Thoracic aorta endothelial cell (primary cell): ENCODE results near the gene CAPS. TPM values are rescaled to one million over a fixed set of nuclear protein-coding genes. Genes with fewer than 3 reads are reported as not detected.

Experiments used
- total RNA-seq: library from RNA; depleted of rRNA; stranded (reverse); fragments of >200 nt; gene quantifications from 2 replicates; pipeline ENCODE4 v1.2.3, GENCODE V29; 2012

CAPS gene
- 1.4 and 1.6 TPM in 2 replicates for total RNA-seq

DNA sequence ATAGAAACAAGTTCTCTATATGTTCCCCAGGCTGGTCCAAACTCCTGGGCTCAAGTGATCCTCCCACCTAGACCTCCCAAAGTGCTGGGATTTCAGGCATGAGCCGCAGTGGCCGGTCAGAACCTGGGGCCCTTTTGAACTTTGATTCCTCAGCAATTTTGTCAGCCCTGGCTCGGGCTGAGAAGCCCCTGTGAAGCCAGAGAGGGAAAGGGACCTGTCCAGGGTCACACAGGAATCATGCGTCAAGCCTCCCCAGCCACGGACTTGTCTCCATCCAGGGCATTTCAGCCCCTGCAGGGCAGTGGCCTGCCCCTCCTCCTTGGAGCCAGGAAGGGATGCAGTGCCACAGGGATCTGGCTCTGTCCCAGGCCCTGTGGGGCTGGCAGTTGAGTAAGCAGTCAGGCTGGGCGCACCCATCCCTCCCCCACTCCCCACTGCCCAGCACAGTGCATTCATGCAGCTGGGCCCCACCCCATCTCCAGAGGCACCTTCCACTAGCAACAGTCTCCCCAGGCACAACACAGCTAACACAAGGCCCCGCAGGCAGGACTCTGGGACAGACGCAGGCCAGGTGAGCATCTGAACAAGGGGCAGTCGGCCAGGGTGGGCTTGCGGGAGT is at the start of gene CAPS:
Gene CAPS (plus strand): TSS at position 516 of the 619 bp plus-strand sequence. CDS start 153 bp downstream, outside the sequence.

DNA sequence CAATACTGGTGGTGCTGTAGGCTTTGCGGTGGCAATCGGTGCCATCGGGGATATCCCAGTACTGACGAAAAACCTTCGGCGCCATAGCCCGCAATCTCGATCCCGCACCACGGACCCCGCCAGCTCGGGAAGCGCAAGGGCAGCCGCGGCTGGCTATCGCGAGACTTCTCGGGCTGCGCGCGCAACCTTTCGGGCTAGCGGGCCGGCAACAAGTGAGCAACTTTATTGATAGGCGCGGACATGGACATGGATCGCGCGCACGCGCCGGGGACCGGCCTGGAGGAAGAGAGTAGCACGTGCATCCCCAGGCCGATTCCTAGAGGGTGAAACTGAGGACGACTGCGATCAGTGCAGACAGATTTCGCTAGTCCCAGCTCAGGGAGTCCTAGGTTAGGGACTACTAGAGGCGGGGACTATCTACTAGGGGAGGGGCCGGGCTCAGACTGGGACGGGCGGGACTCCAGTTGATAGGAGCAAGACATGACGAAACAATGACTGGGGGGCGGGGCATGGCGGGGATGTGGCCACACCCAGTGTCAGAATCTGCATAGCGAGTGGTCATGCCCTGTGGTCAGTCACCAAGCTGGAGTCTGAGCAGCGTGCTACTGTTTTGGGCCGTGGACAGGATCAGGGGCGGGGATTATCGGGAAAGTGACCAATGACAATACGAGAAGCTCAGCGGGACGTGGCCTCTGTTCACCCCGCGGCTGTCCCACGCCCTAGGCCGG is 10.3 kb upstream of the CAPS start, which contains the start of gene NDUFA11:
Gene NDUFA11 (minus strand): TSS at position 167 of the 728 bp plus-strand sequence. CDS start 82 bp downstream, at position 85.

DNA sequence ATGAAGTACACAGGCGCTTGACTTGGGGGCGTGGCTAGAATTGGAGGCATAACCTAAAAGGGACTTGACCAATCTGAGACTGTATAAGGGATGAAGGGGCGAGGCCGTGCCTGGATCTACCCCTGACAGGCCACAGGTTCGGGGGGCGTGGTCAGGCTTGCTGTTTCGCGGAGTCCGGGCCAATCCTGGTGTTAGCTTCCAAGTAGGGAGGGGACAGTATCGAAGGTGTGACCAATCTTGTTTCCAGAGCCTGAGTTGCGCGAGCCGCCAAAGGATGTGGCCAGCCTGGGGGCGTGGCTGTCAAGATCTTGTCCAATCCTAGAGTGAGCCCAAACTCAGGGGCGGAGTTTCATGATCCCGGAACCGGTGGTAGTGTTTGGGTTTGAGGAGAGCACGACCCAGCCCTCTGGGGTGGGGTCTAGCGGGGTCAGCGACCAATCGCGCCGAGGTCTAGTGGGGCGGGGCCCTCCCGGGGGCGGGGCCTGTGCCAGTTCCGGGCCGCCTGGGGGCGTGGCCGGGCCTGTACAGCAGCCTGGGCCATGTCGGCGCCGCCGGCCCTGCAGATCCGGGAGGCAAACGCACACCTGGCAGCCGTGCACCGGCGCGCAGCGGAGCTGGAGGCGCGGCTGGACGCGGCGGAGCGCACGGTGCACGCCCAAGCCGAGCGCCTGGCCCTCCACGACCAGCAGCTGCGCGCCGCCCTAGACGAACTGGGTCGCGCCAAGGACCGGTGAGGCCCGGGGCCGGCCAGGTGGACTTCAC is 9.5 kb upstream of the CAPS start, which contains the start of gene VMAC:
Gene VMAC (plus strand): TSS at position 521 of the 762 bp plus-strand sequence. CDS start 19 bp downstream, at position 540.

Other genes starting within 250 kb of the CAPS start
- 18.9 and 19.5 TPM in 2 replicates for gene MICOS13, start 233.7 kb upstream of the CAPS start, total RNA-seq
- gene HSD11B1L, start 233.2 kb upstream of the CAPS start, total RNA-seq = 3.2 and 3.5 TPM in 2 replicates
- 229 and 241 TPM in 2 replicates for gene RPL36, start 224.0 kb upstream of the CAPS start, total RNA-seq
- gene LONP1, start 194.1 kb upstream of the CAPS start, total RNA-seq = 91.6 and 92.0 TPM in 2 replicates
- gene CATSPERD, start 193.6 kb upstream of the CAPS start, total RNA-seq = not detected in 2 replicates
- gene PRR22, start 129.5 kb upstream of the CAPS start, total RNA-seq = 0.40 and 0.65 TPM in 2 replicates
- 20.0 and 28.7 TPM in 2 replicates for gene DUS3L, start 123.1 kb upstream of the CAPS start, total RNA-seq
- not detected in 2 replicates for gene NRTN, start 109.2 kb upstream of the CAPS start, total RNA-seq
- not detected in 2 replicates for gene FUT6, start 74.6 kb upstream of the CAPS start, total RNA-seq
- gene FUT3, start 62.8 kb upstream of the CAPS start, total RNA-seq = not detected in 2 replicates
- gene FUT5, start 43.7 kb upstream of the CAPS start, total RNA-seq = not detected in 2 replicates
- 187 and 188 TPM in 2 replicates for gene NDUFA11, start 10.5 kb upstream of the CAPS start, total RNA-seq
- gene VMAC, start 9.4 kb upstream of the CAPS start, total RNA-seq = 3.5 and 3.7 TPM in 2 replicates
- 57.6 and 70.7 TPM in 2 replicates for gene RANBP3, start 63.9 kb downstream of the CAPS start, total RNA-seq
- gene RFX2, start 196.2 kb downstream of the CAPS start, total RNA-seq = 6.3 and 6.4 TPM in 2 replicates
- gene ACSBG2, start 221.4 kb downstream of the CAPS start, total RNA-seq = not detected in 2 replicates